Mucosa of descending colon (tissue), 3 donors: ENCODE measurements around the gene ANKS4B. TPM values are rescaled to one million over a fixed set of nuclear protein-coding genes. Genes with fewer than 3 reads are reported as not detected.

Experiments
- ATAC-seq: fragments of 200-7000 bp; cut with Tn5 transposase; one replicate; pipeline ENCODE4 v1.9.1; 2020; ENCODE audit warnings: mild to moderate bottlenecking, moderate library complexity
- DNase-seq, 3 donors: peaks; one replicate each; pipeline ENCODE4 v3.0.0-alpha.2; 2020
- H3K36me3 ChIP-seq: fragments of 200-600 bp; one replicate; pipeline ENCODE4 v1.8.0; 2021; ENCODE audit warnings: low read depth, mild to moderate bottlenecking
- H3K4me1 ChIP-seq: fragments of 200-600 bp; one replicate; pipeline ENCODE4 v1.8.0; 2021; ENCODE audit warnings: low read depth, mild to moderate bottlenecking
- H3K4me3 ChIP-seq: fragments of 200-600 bp; one replicate; pipeline ENCODE4 v1.8.0; 2021; ENCODE audit warnings: mild to moderate bottlenecking
- H3K9me3 ChIP-seq: fragments of 200-600 bp; one replicate; pipeline ENCODE4 v1.8.0; 2021; ENCODE audit warnings: mild to moderate bottlenecking
- CTCF ChIP-seq: fragments of 200-600 bp; IDR thresholded peaks from one replicate; pipeline ENCODE4 v1.8.0; 2022; ENCODE audit warnings: antibody characterized with exemption, mild to moderate bottlenecking
- intact Hi-C, 2 donors: fragments of 100-400 bp; cut with DNase I in 1 of 2; cut with micrococcal nuclease in 1 of 2; formaldehyde crosslinking; loops; one replicate each; pipeline versions ENCODE4 v1.11.0 to v1.11.1; 2022; cut with DNase I, micrococcal nuclease
- total RNA-seq, 3 donors: library from RNA; stranded (reverse); fragmentation: NEBNext Ultra II Directional in 2 of 3; extraction: Animal tissue kit (Norgen Biotek cat#: 25700) in 2 of 3; gene quantifications; one replicate each; pipeline versions ENCODE4 v1.2.1 to v1.2.4, GENCODE V29; 2021 to 2023
- donor health status: DM: no; HTN: no; CAD: no; lungs with moderate emphysema.
- donor health status: DM: no; HTN: no; CAD: no.
- donor health status: DM: no; HTN: yes; CAD: no.

ANKS4B gene
- total RNA-seq, 3 donors from 2014 or later: 20.9 to 55.3 (median 46.2) TPM

GRCh38 chr16:21206550-21206949 lies 26.9 kb upstream of the ANKS4B start:
- intact Hi-C loops: no loop called here
- no peak for TF ChIP-seq CTCF
- Histone ChIP-seq H3K9me3 (no peaks in the 10 kb centered on the region), H3K4me3 (no peak overlapping the region), H3K36me3 (no peaks in the 10 kb centered on the region), H3K4me1 (peaks cover 1% of the 10 kb centered on the region)
- ATAC-seq (no peak), DNase-seq (no peak)

- ATAC-seq: peak; percentile 55
- H3K36me3 ChIP-seq: no peaks in the 10 kb centered on the region
- TF ChIP-seq CTCF: no peak
- H3K4me1 ChIP-seq: peaks cover 3% of the 10 kb centered on the region
- no peaks in the 10 kb centered on the region for H3K9me3 ChIP-seq
- H3K4me3 ChIP-seq: no peak overlapping the region
- intact Hi-C loops: no loop called here
- DNase-seq: no peak
Measured at GRCh38 chr16:21208446-21209230, 24.9 kb upstream of the ANKS4B start.

GRCh38 chr16:21211486-21211885 lies 22.0 kb upstream of the ANKS4B start, which contains the start of gene ZP2:
TSS of gene ZP2 (minus strand) at chr16:21211574. CDS start at chr16:21211547, 27 bp downstream.
- H3K4me1 ChIP-seq: peaks cover 3% of the 10 kb centered on the region
- no peaks in the 10 kb centered on the region for H3K36me3 ChIP-seq
- H3K9me3 ChIP-seq: no peaks in the 10 kb centered on the region
- DNase-seq (no peak), ATAC-seq (no peak)
- no peak within 1 kb of the TSS for H3K4me3 ChIP-seq
- TF ChIP-seq CTCF: no peak
- intact Hi-C loops: no loop called here

- Histone ChIP-seq H3K9me3 (no peaks in the 10 kb centered on the region), H3K4me1 (peaks cover 3% of the 10 kb centered on the region), H3K4me3 (no peak overlapping the region), H3K36me3 (no peaks in the 10 kb centered on the region)
- intact Hi-C loops: no loop called here
- ATAC-seq: no peak
- DNase-seq: no peak
- no peak for TF ChIP-seq CTCF
Measured at GRCh38 chr16:21214086-21214485, 19.4 kb upstream of the ANKS4B start.

GRCh38 chr16:21217121-21217520 lies 16.4 kb upstream of the ANKS4B start:
- ATAC-seq (no peak), DNase-seq (no peak)
- Histone ChIP-seq H3K9me3 (no peaks in the 10 kb centered on the region), H3K36me3 (no peaks in the 10 kb centered on the region), H3K4me3 (no peak overlapping the region), H3K4me1 (peaks cover 5% of the 10 kb centered on the region)
- intact Hi-C loops: no loop called here
- TF ChIP-seq CTCF: no peak
